ENCODE data around the gene PDE1A. TPM values are rescaled to one million over a fixed set of nuclear protein-coding genes. Genes with fewer than 3 reads are reported as not detected.

Gene PDE1A
- total RNA-seq, 2 experiments from 2014 or later = not detected

GRCh38 chr2:182375862-182376261 is 51.0 kb downstream of the PDE1A start:
- Mint-ChIP-seq H3K9me3 (peaks cover 13% of the 10 kb centered on the region), H3K4me1 (ENCODE audit: low read depth) (no peaks in the 10 kb centered on the region), H3K4me3 (no peak overlapping the region), H3K27me3 (no peaks in the 10 kb centered on the region), H3K36me3 (ENCODE audit: low read depth) (no peaks in the 10 kb centered on the region), H3K27ac (no peak overlapping the region)
- POLR2A ChIA-PET = no interaction called here
- intact Hi-C loops (cut with micrococcal nuclease) = no loop called here
- DNase-seq (no peak), ATAC-seq (no peak)
- TF ChIP-seq CTCF (IDR thresholded peaks at IDR 0.05) = no peak
- CTCF ChIA-PET = no interaction called here

GRCh38 chr2:182372661-182373060 is 54.2 kb downstream of the PDE1A start:
- H3K27ac Mint-ChIP-seq = no peak overlapping the region
- ChIA-PET POLR2A (no interaction called here), CTCF (no interaction called here)
- ATAC-seq (no peak), DNase-seq (no peak)
- H3K4me1 Mint-ChIP-seq (ENCODE audit: low read depth) = no peaks in the 10 kb centered on the region
- H3K27me3 Mint-ChIP-seq = no peaks in the 10 kb centered on the region
- no peak overlapping the region for H3K4me3 Mint-ChIP-seq
- intact Hi-C loops (cut with micrococcal nuclease) = no loop called here
- no peak for TF ChIP-seq CTCF (IDR thresholded peaks at IDR 0.05)
- peaks cover 13% of the 10 kb centered on the region for H3K9me3 Mint-ChIP-seq
- no peaks in the 10 kb centered on the region for H3K36me3 Mint-ChIP-seq (ENCODE audit: low read depth)

- CTCF ChIA-PET = no interaction called here
- Mint-ChIP-seq H3K4me3 (no peak overlapping the region), H3K4me1 (ENCODE audit: low read depth) (no peaks in the 10 kb centered on the region), H3K27me3 (no peaks in the 10 kb centered on the region), H3K9me3 (peaks cover 1% of the 10 kb centered on the region), H3K36me3 (ENCODE audit: low read depth) (no peaks in the 10 kb centered on the region), H3K27ac (no peak overlapping the region)
- intact Hi-C loops (cut with micrococcal nuclease) = no loop called here
- DNase-seq = no peak
- TF ChIP-seq CTCF (IDR thresholded peaks at IDR 0.05) = no peak
- POLR2A ChIA-PET = no interaction called here
- ATAC-seq = no peak
Observed at GRCh38 chr2:182368996-182369395, 57.8 kb downstream of the PDE1A start.

- Mint-ChIP-seq H3K36me3 (ENCODE audit: low read depth) (no peaks in the 10 kb centered on the region), H3K4me3 (no peak overlapping the region), H3K27me3 (no peaks in the 10 kb centered on the region), H3K4me1 (ENCODE audit: low read depth) (no peaks in the 10 kb centered on the region), H3K27ac (no peak overlapping the region), H3K9me3 (peaks cover 1% of the 10 kb centered on the region)
- CTCF ChIA-PET = no interaction called here
- TF ChIP-seq CTCF (IDR thresholded peaks at IDR 0.05) = no peak
- no peak for DNase-seq
- ATAC-seq = no peak
- intact Hi-C loops (cut with micrococcal nuclease) = no loop called here
- POLR2A ChIA-PET = no interaction called here
Observed at GRCh38 chr2:182368446-182368845, 58.4 kb downstream of the PDE1A start.

GRCh38 chr2:182367401-182367800 is 59.4 kb downstream of the PDE1A start:
- POLR2A ChIA-PET = no interaction called here
- ATAC-seq (no peak), DNase-seq (no peak)
- H3K4me1 Mint-ChIP-seq (ENCODE audit: low read depth) = no peaks in the 10 kb centered on the region
- CTCF ChIA-PET = no interaction called here
- no peaks in the 10 kb centered on the region for H3K9me3 Mint-ChIP-seq
- H3K36me3 Mint-ChIP-seq (ENCODE audit: low read depth) = no peaks in the 10 kb centered on the region
- H3K27me3 Mint-ChIP-seq = no peaks in the 10 kb centered on the region
- intact Hi-C loops (cut with micrococcal nuclease) = no loop called here
- H3K4me3 Mint-ChIP-seq = no peak overlapping the region
- no peak overlapping the region for H3K27ac Mint-ChIP-seq
- no peak for TF ChIP-seq CTCF (IDR thresholded peaks at IDR 0.05)
